DOHH2 (cell line): ENCODE measurements around the gene CNOT4.

Experiments used
- H3F3A ChIP-seq: fragments of 200-600 bp; sonication (generic), shearing (Covaris generic); 2 replicates; pipeline ENCODE4 v1.6.0; 2016; ENCODE audit warnings: antibody characterized with exemption, mild to moderate bottlenecking; ENCODE audit not compliant: control insufficient read depth, insufficient read depth
- H3K27ac ChIP-seq: fragments of 200-600 bp; sonication (generic); 2 replicates; pipeline ENCODE4 v1.5.1; 2014; ENCODE audit warnings: low read depth, mild to moderate bottlenecking, low read length, moderate library complexity
- H3K27me3 ChIP-seq: fragments of 200-600 bp; sonication (generic); 2 replicates; pipeline ENCODE4 v1.6.1; 2014; ENCODE audit warnings: mild to moderate bottlenecking, low read length, mixed read lengths; ENCODE audit not compliant: control insufficient read depth
- H3K36me3 ChIP-seq: fragments of 200-600 bp; sonication (generic); 2 replicates; pipeline ENCODE4 v1.6.1; 2014; ENCODE audit warnings: mild to moderate bottlenecking, low read length, moderate library complexity, mixed read lengths; ENCODE audit not compliant: control insufficient read depth
- H3K4me1 ChIP-seq: fragments of 200-600 bp; sonication (generic); 2 replicates; pipeline ENCODE4 v1.6.1; 2014; ENCODE audit warnings: mild to moderate bottlenecking, low read length, mixed read lengths; ENCODE audit not compliant: control insufficient read depth
- H3K4me2 ChIP-seq: fragments of 200-600 bp; sonication (generic); 2 replicates; pipeline ENCODE4 v1.6.0; 2014; ENCODE audit warnings: mild to moderate bottlenecking, low read length, moderate library complexity
- H3K4me3 ChIP-seq: fragments of 200-600 bp; sonication (generic); 2 replicates; pipeline ENCODE4 v1.5.1; 2014; ENCODE audit warnings: mild to moderate bottlenecking, low read length, mixed read lengths
- H3K79me2 ChIP-seq: fragments of 200-600 bp; sonication (generic); 2 replicates; pipeline ENCODE4 v1.6.1; 2014; ENCODE audit warnings: mild to moderate bottlenecking, low read length, mixed read lengths; ENCODE audit not compliant: control insufficient read depth
- H3K9me2 ChIP-seq: fragments of 200-600 bp; sonication (generic); replicated peaks from 2 replicates; pipeline ENCODE4 v1.6.1; 2014; ENCODE audit warnings: mild to moderate bottlenecking, low read length, mixed read lengths; ENCODE audit not compliant: control insufficient read depth
- H3K9me3 ChIP-seq: fragments of 200-600 bp; sonication (generic); 2 replicates; pipeline ENCODE4 v1.6.1; 2014; ENCODE audit warnings: antibody characterized with exemption, low read length, mixed read lengths; ENCODE audit not compliant: control insufficient read depth, insufficient read depth
- H4K20me1 ChIP-seq: fragments of 200-600 bp; sonication (generic); 2 replicates; pipeline ENCODE4 v1.6.0; 2014; ENCODE audit warnings: low read depth, mild to moderate bottlenecking, antibody characterized with exemption, low read length, moderate library complexity; ENCODE audit not compliant: control insufficient read depth, insufficient read depth
- EZH2phosphoT487 ChIP-seq: fragments of 200-600 bp; sonication (generic); IDR thresholded peaks from 2 replicates; pipeline ENCODE4 v1.6.1; 2017; ENCODE audit warnings: borderline replicate concordance, mild to moderate bottlenecking, antibody characterized with exemption, low read length, moderate library complexity, mixed read lengths
- TF ChIP-seq, protein P1 (sequence below): fragments of 200-600 bp; sonication (generic); IDR thresholded peaks from one replicate; pipeline ENCODE4 v1.5.1; 2014; ENCODE audit warnings: antibody characterized with exemption, mild to moderate bottlenecking, low read depth, low read length; ENCODE audit not compliant: poor library complexity, severe bottlenecking

Gene CNOT4

DNA sequence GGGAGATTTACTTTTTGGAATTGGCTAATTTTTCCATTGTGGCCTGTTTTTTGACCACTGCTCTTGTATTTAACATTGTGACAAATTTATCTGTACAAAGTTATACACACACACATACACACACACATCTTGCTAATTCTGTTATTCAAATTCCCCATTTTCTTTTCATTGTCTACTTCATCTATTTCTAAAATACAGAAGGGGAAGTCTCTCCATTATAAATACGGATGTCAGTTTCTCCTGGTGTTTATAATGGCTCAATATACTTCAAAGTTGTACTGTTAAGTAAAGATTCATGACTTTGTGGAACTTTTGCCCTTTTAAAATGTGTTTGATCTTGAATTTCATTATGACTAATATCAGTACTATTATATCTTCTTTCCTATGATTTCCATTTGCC lies 81.0 kb downstream of the CNOT4 start:
- Histone ChIP-seq H3K27ac (no peak overlapping the region), H3F3A (no peaks in the 10 kb centered on the region), H3K9me3 (no peaks in the 10 kb centered on the region), H3K79me2 (peaks cover 82% of the 10 kb centered on the region), H3K9me2 (no peaks in the 10 kb centered on the region), H3K4me3 (no peak overlapping the region), H4K20me1 (0 out of 2 replicates have a peak, but pooled peaks cover 10% of the 10 kb centered on the region), H3K36me3 (peaks cover 12% of the 10 kb centered on the region), H3K27me3 (no peaks in the 10 kb centered on the region), H3K4me1 (peaks cover 13% of the 10 kb centered on the region), H3K4me2 (no peak overlapping the region)
- no peak for TF ChIP-seq EZH2phosphoT487
- TF ChIP-seq, protein P1, sequence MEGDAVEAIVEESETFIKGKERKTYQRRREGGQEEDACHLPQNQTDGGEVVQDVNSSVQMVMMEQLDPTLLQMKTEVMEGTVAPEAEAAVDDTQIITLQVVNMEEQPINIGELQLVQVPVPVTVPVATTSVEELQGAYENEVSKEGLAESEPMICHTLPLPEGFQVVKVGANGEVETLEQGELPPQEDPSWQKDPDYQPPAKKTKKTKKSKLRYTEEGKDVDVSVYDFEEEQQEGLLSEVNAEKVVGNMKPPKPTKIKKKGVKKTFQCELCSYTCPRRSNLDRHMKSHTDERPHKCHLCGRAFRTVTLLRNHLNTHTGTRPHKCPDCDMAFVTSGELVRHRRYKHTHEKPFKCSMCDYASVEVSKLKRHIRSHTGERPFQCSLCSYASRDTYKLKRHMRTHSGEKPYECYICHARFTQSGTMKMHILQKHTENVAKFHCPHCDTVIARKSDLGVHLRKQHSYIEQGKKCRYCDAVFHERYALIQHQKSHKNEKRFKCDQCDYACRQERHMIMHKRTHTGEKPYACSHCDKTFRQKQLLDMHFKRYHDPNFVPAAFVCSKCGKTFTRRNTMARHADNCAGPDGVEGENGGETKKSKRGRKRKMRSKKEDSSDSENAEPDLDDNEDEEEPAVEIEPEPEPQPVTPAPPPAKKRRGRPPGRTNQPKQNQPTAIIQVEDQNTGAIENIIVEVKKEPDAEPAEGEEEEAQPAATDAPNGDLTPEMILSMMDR, result no peak

DNA sequence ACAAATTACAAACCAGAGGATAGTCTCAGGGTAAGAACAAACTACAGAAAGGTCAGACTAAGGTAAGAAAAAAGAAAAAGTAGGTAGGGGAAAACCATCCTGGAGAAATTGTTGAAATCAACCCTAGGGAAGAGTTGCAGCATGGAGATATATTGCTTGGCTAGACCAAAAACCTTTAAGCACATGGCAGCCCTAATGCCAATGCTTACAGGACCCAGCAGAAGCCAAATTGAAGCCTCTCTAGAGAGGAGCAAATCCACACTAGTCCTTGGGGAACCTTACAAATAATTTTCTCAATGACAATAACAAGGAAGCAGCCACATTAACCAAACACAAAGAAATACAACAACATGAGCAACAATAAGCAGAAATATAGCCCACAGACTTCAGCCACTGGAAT lies 81.9 kb downstream of the CNOT4 start:
- Histone ChIP-seq H3K36me3 (peaks cover 10% of the 10 kb centered on the region), H3K9me2 (no peaks in the 10 kb centered on the region), H3K79me2 (peaks cover 87% of the 10 kb centered on the region), H4K20me1 (0 out of 2 replicates have a peak, but pooled peaks cover 10% of the 10 kb centered on the region), H3K27ac (no peak overlapping the region), H3K4me2 (no peak overlapping the region), H3K4me3 (no peak overlapping the region), H3F3A (no peaks in the 10 kb centered on the region), H3K27me3 (no peaks in the 10 kb centered on the region), H3K4me1 (peaks cover 13% of the 10 kb centered on the region), H3K9me3 (no peaks in the 10 kb centered on the region)
- no peak for TF ChIP-seq EZH2phosphoT487
- TF ChIP-seq, protein P1, result no peak

DNA sequence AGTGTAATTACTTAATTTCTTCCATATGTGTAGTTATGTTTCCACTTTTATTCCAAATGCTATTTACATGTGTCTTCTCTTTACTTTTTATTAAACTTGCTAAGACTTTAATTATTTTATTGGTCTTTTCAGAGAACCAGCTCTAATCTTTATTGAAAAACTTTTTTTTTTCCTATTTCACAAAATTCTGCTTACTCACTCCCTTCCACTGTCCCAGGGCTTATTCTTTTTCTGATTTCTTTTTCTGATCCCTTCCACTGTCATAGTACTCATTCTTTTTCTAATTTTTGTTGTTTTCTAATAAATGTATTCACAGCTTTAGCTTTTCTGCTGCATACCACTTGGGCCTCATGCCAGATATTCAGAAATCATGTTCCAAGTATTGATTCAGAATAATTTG lies 82.7 kb downstream of the CNOT4 start:
- Histone ChIP-seq H3K9me3 (no peaks in the 10 kb centered on the region), H4K20me1 (0 out of 2 replicates have a peak, but pooled peaks cover 5% of the 10 kb centered on the region), H3K4me1 (peaks cover 13% of the 10 kb centered on the region), H3F3A (no peaks in the 10 kb centered on the region), H3K79me2 (peaks cover 84% of the 10 kb centered on the region), H3K36me3 (peaks cover 3% of the 10 kb centered on the region), H3K4me2 (no peak overlapping the region), H3K9me2 (no peaks in the 10 kb centered on the region), H3K27ac (no peak overlapping the region), H3K4me3 (no peak overlapping the region), H3K27me3 (no peaks in the 10 kb centered on the region)
- TF ChIP-seq, protein P1, result no peak
